Muscle layer of colon (tissue), 2 donors: ENCODE data around the gene TRIM51G.
"Not testable (repeated sequence)": the region's sequence is repeated elsewhere in the genome, so short reads cannot be mapped to it uniquely, and the experiment has no call there.

Experiments
- H3K27ac ChIP-seq: one replicate; pipeline ENCODE4 v1.7.0; 2013; ENCODE audit warnings: low read depth, mild to moderate bottlenecking, low read length, moderate library complexity
- H3K27me3 ChIP-seq, 2 donors: one replicate each; pipeline ENCODE4 v1.7.0; 2013; ENCODE audit warnings: low read length in 2 of 2, mild to moderate bottlenecking in 2 of 2; ENCODE audit not compliant: insufficient read depth in 2 of 2, control insufficient read depth in 1 of 2
- H3K36me3 ChIP-seq: one replicate; pipeline ENCODE4 v1.7.0; 2013; ENCODE audit warnings: mild to moderate bottlenecking, low read length; ENCODE audit not compliant: insufficient read depth
- H3K4me1 ChIP-seq: one replicate; pipeline ENCODE4 v1.7.0; 2013; ENCODE audit warnings: mild to moderate bottlenecking, low read length; ENCODE audit not compliant: insufficient read depth
- H3K4me3 ChIP-seq, 2 donors: one replicate each; pipeline ENCODE4 v1.7.0; 2013; ENCODE audit warnings: low read length in 2 of 2, low read depth in 1 of 2, mild to moderate bottlenecking in 1 of 2, moderate library complexity in 1 of 2
- H3K9ac ChIP-seq: one replicate; pipeline ENCODE4 v1.7.0; 2013; ENCODE audit warnings: low read length
- H3K9me3 ChIP-seq: one replicate; pipeline ENCODE4 v1.7.0; 2013; ENCODE audit warnings: mild to moderate bottlenecking, low read length
- donor health status: abdominal sarcoma.
- donor health status: Adenocarcinoma of cecum.

TRIM51G gene

GRCh38 chr11:48983785-48984184, at the start of gene TRIM51G:
TSS of gene TRIM51G (minus strand) at chr11:48983885. CDS start at chr11:48981695, 2,190 bp downstream.
- H3K27me3 ChIP-seq, H3K4me1 ChIP-seq, H3K36me3 ChIP-seq, H3K9me3 ChIP-seq, H3K27ac ChIP-seq, H3K4me3 ChIP-seq, H3K9ac ChIP-seq: not testable (repeated sequence)

GRCh38 chr11:49028523-49028922, 44.8 kb upstream of the TRIM51G start, which contains the start of gene TRIM49B:
TSS of gene TRIM49B (plus strand) at chr11:49028823. CDS start at chr11:49031600, 2,777 bp downstream.
- H3K27me3 ChIP-seq, H3K36me3 ChIP-seq, H3K4me3 ChIP-seq, H3K9ac ChIP-seq, H3K27ac ChIP-seq, H3K9me3 ChIP-seq, H3K4me1 ChIP-seq: not testable (repeated sequence)

DNA sequence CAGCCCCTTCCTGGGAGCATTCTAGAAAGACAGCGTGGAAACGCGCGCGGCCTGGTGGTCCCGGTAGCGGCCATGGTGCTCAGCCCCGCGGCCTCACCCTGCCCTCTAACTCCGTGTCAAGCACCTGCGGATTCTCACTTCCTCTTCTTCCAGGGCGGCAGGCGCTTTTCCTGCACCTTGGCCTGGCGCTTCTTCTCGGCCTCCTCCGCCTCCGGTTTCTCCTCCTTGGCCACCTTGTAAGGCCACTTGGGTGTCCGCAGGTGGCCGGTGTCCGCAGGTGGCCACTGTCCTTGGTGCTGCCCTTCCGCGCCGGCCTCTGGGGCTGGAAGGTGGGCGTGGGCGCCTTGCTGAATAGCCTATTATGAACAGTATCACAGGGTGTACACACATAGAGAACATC, 15.1 kb downstream of the TRIM51G start:
- not testable (repeated sequence) for H3K27ac ChIP-seq, H3K4me3 ChIP-seq, H3K9ac ChIP-seq, H3K9me3 ChIP-seq, H3K4me1 ChIP-seq, H3K27me3 ChIP-seq, H3K36me3 ChIP-seq

DNA sequence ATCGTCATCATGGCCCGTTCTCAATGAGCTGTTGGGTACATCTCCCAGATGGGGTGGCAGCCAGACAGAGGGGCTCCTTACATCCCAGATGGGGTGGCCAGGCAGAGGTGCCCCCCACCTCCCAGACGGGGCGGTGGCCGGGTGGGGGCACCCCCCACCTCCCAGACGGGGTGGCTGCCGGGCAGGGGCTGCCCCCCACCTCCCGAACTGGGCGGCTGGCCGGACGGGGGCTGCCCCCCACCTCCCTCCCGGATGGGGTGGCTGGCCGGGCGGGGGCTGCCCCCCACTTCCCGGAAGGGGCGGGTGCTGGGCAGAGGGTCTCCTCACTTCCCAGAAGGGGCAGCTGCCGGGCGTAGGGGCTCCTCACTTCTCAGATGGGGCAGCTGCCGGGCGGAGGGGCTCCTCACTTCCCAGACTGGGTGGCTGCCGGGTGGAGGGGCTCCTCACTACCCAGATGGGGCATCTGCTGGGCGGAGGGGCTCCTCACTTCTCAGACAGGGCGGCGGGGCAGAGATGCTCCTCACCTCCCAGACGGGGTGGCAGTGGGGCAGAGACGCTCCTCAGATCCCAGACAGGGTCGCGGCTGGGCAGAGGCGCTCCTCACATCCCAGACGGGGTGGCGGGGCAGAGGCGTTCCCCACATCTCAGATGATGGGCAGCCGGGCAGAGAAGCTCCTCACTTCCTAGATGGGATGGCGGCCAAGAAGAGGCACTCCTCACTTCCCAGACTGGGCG, 28.2 kb downstream of the TRIM51G start:
- H3K9me3 ChIP-seq, H3K4me1 ChIP-seq, H3K27ac ChIP-seq, H3K9ac ChIP-seq, H3K27me3 ChIP-seq, H3K36me3 ChIP-seq, H3K4me3 ChIP-seq: not testable (repeated sequence)

GRCh38 chr11:48945796-48946195, 37.9 kb downstream of the TRIM51G start:
- not testable (repeated sequence) for H3K9ac ChIP-seq, H3K27ac ChIP-seq, H3K4me3 ChIP-seq, H3K36me3 ChIP-seq, H3K9me3 ChIP-seq, H3K4me1 ChIP-seq, H3K27me3 ChIP-seq
